IMR-90 (cell line): ENCODE measurements around the gene BMP5.

Experiments used
- BHLHE40 ChIP-seq: fragments of 150-350 bp; IDR thresholded peaks from 2 replicates; pipeline ENCODE4 v1.6.1; 2016; ENCODE audit warnings: mild to moderate bottlenecking, low read depth, low read length
- CTCF ChIP-seq: conservative IDR thresholded peaks from 2 replicates; pipeline ENCODE4 v1.5.1; 2012; ENCODE audit warnings: mild to moderate bottlenecking, low read depth, low read length, improper control_type of control experiment
- ELK1 ChIP-seq: fragments of 150-350 bp; IDR thresholded peaks from 2 replicates; pipeline ENCODE4 v1.6.1; 2016; ENCODE audit warnings: low read depth, mild to moderate bottlenecking, low read length, moderate library complexity, borderline replicate concordance
- FOS ChIP-seq: fragments of 150-350 bp; IDR thresholded peaks from 2 replicates; pipeline ENCODE4 v1.6.1; 2016; ENCODE audit warnings: low read depth, low read length
- MAFK ChIP-seq: IDR thresholded peaks from 2 replicates; pipeline ENCODE4 v1.6.1; 2012; ENCODE audit warnings: low read depth, low read length, improper control_type of control experiment
- POLR2A ChIP-seq: IDR thresholded peaks from 2 replicates; pipeline ENCODE4 v1.6.1; 2012; ENCODE audit warnings: mild to moderate bottlenecking, low read depth, low read length
- RAD21 ChIP-seq: IDR thresholded peaks from 2 replicates; pipeline ENCODE4 v1.6.1; 2012; ENCODE audit warnings: low read length, improper control_type of control experiment
- RCOR1 ChIP-seq: IDR thresholded peaks from 2 replicates; pipeline ENCODE4 v1.6.1; 2012; ENCODE audit warnings: mild to moderate bottlenecking, low read length, improper control_type of control experiment; ENCODE audit not compliant: insufficient replicate concordance
- USF2 ChIP-seq: fragments of 150-350 bp; IDR thresholded peaks from 2 replicates; pipeline ENCODE4 v1.6.1; 2017; ENCODE audit warnings: mild to moderate bottlenecking, antibody characterized with exemption, low read length, low read depth

GRCh38 chr6:55775029-55775318 is 100.4 kb downstream of the BMP5 start:
- TF ChIP-seq CTCF (no peak), POLR2A (no peak), USF2 (no peak), FOS (no peak), ELK1 (no peak), BHLHE40 (no peak), RAD21 (no peak), MAFK (no peak), RCOR1 (no peak)
